Uterus (tissue), 2 donors: ENCODE data around the gene LST1.

ENCODE experiments used
- POLR2A ChIP-seq, 2 donors: fragments of 450-650 bp; IDR thresholded peaks; one replicate each; pipeline ENCODE4 v1.6.1; 2016; ENCODE audit warnings: antibody characterized with exemption in 2 of 2, mild to moderate bottlenecking in 1 of 2, moderate library complexity in 1 of 2
- TF ChIP-seq, protein P1 (sequence below), 4 experiments: fragments of 200-600 bp in 2 of 4; fragments of 450-650 bp in 2 of 4; sonication (generic) in 2 of 4; IDR thresholded peaks; one replicate each; pipeline ENCODE4 v1.5.1; 2016 to 2019; ENCODE audit warnings: antibody characterized with exemption in 4 of 4, mild to moderate bottlenecking in 2 of 4, moderate library complexity in 1 of 4

DNA sequence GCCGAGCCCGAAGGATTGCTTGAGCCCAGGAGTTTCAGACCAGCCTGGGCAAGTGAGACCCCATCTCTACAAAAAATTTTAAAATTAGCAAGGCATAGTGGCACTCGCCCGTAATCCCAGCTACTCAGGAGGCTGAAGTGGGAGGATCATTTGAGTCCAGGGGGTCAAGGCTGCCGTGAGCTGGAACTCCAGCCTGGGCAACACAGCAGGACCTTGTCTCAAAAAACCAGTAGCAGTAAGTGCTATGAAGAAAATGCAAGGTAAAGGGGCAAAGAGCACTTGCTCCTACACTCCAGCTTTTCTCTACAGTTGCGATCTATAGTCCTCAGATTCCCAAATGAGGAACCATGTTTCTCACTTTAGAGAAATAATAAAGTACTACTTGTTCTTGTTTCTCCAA, 42.4 kb upstream of the LST1 start:
- TF ChIP-seq, protein P1, sequence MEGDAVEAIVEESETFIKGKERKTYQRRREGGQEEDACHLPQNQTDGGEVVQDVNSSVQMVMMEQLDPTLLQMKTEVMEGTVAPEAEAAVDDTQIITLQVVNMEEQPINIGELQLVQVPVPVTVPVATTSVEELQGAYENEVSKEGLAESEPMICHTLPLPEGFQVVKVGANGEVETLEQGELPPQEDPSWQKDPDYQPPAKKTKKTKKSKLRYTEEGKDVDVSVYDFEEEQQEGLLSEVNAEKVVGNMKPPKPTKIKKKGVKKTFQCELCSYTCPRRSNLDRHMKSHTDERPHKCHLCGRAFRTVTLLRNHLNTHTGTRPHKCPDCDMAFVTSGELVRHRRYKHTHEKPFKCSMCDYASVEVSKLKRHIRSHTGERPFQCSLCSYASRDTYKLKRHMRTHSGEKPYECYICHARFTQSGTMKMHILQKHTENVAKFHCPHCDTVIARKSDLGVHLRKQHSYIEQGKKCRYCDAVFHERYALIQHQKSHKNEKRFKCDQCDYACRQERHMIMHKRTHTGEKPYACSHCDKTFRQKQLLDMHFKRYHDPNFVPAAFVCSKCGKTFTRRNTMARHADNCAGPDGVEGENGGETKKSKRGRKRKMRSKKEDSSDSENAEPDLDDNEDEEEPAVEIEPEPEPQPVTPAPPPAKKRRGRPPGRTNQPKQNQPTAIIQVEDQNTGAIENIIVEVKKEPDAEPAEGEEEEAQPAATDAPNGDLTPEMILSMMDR (IDR thresholded peaks at IDR 0.05): no peak
- no peak for TF ChIP-seq POLR2A (IDR thresholded peaks at IDR 0.05)
